CD4-positive, alpha-beta memory T cell (primary cell): ENCODE measurements around the gene HMCN2. TPM values are rescaled to one million over a fixed set of nuclear protein-coding genes. Genes with fewer than 3 reads are reported as not detected.

Source experiments
- CTCF ChIA-PET: fragments of 350-600 bp; sonication (Branson Sonifier 250); formaldehyde crosslinking; loops from one replicate; lab custom pipeline; 2021; ENCODE audit warnings: inconsistent platforms; ENCODE audit not compliant: partially characterized antibody; lab: Charles Lee
- POLR2A ChIA-PET: fragments of 350-600 bp; sonication (Branson Sonifier 250); formaldehyde crosslinking; loops from one replicate; lab custom pipeline; 2021; ENCODE audit not compliant: partially characterized antibody; lab: Charles Lee
- DNase-seq, 5 donors: peaks; one replicate each; pipeline versions ENCODE4 v3.0.0 to v3.0.0-alpha.2; 2020 to 2022; ENCODE audit warnings: mixed read lengths in 1 of 5
- H3K27ac ChIP-seq: one replicate; pipeline ENCODE4 v1.7.0; 2013; ENCODE audit warnings: low read depth, low read length
- H3K27me3 ChIP-seq: 2 replicates; pipeline ENCODE4 v1.7.0; 2013; ENCODE audit warnings: mild to moderate bottlenecking, low read length, moderate library complexity; ENCODE audit not compliant: insufficient read depth
- H3K36me3 ChIP-seq: 2 replicates; pipeline ENCODE4 v1.7.0; 2013; ENCODE audit warnings: mild to moderate bottlenecking, low read length, moderate library complexity; ENCODE audit not compliant: insufficient read depth
- H3K4me1 ChIP-seq: 2 replicates; pipeline ENCODE4 v1.7.0; 2013; ENCODE audit warnings: mild to moderate bottlenecking, low read length, moderate library complexity; ENCODE audit not compliant: insufficient read depth
- H3K4me3 ChIP-seq, 2 donors: one replicate each; pipeline ENCODE4 v1.7.0; 2013; ENCODE audit warnings: low read length in 2 of 2, mild to moderate bottlenecking in 1 of 2
- H3K9me3 ChIP-seq, 2 donors: one replicate each; pipeline ENCODE4 v1.7.0; 2013; ENCODE audit warnings: low read length in 2 of 2, control low read depth in 1 of 2; ENCODE audit not compliant: control insufficient read depth in 1 of 2
- H3K27ac Mint-ChIP-seq, 7 donors: one replicate each; pipeline ENCODE4 v1.8.0; 2020 to 2021; ENCODE audit warnings: mixed read lengths in 7 of 7, mild to moderate bottlenecking in 6 of 7, inconsistent platforms in 3 of 7, moderate library complexity in 3 of 7
- H3K27me3 Mint-ChIP-seq, 2 donors: one replicate each; pipeline ENCODE4 v1.8.0; 2020 to 2021; ENCODE audit warnings: mixed read lengths in 2 of 2
- H3K36me3 Mint-ChIP-seq, 2 donors: one replicate each; pipeline ENCODE4 v1.8.0; 2020 to 2021; ENCODE audit warnings: mixed read lengths in 2 of 2, inconsistent platforms in 1 of 2, mild to moderate bottlenecking in 1 of 2
- H3K4me1 Mint-ChIP-seq, 4 donors: one replicate each; pipeline ENCODE4 v1.8.0; 2020 to 2021; ENCODE audit warnings: mixed read lengths in 4 of 4, mild to moderate bottlenecking in 1 of 4
- H3K4me3 Mint-ChIP-seq, 8 donors: one replicate each; pipeline ENCODE4 v1.8.0; 2020 to 2021; ENCODE audit warnings: mixed read lengths in 8 of 8, mild to moderate bottlenecking in 7 of 8, moderate library complexity in 6 of 8, inconsistent platforms in 3 of 8
- H3K9me3 Mint-ChIP-seq, 8 donors: one replicate each; pipeline ENCODE4 v1.8.0; 2020 to 2021; ENCODE audit warnings: mixed read lengths in 8 of 8, mild to moderate bottlenecking in 5 of 8, inconsistent platforms in 3 of 8, moderate library complexity in 1 of 8
- intact Hi-C: fragments of 100-400 bp; cut with micrococcal nuclease; formaldehyde crosslinking; loops from one replicate; pipeline ENCODE4 v1.15.1; 2023
- polyA plus RNA-seq, 2 donors: library from polyadenylated mRNA; unstranded; fragments of 300-500 nt; fragmentation: Illumina TruSeq; gene quantifications; one replicate each; pipeline ENCODE4 v1.2.3, GENCODE V29; 2021
- total RNA-seq, 2 experiments: library from RNA; stranded (reverse); gene quantifications; one replicate each; pipeline ENCODE4 v1.2.3, GENCODE V29; 2021

Gene HMCN2
- total and polyA plus RNA-seq, 4 experiments from 2014 or later = not detected

- Histone ChIP-seq H3K4me3 (no peak overlapping the region), H3K36me3 (no peaks in the 10 kb centered on the region), H3K4me1 (no peaks in the 10 kb centered on the region), H3K27ac (no peak overlapping the region), H3K9me3 (no peaks in the 10 kb centered on the region), H3K27me3 (no peaks in the 10 kb centered on the region)
- H3K4me1 Mint-ChIP-seq = peaks cover 0 to 8% (median 1%) of the 10 kb centered on the region in 4 donors
- intact Hi-C loops = no loop called here
- no peak overlapping the region for H3K4me3 Mint-ChIP-seq
- CTCF ChIA-PET = no interaction called here
- no peaks in the 10 kb centered on the region for H3K36me3 Mint-ChIP-seq
- no peak for DNase-seq
- peaks cover 8 to 15% of the 10 kb centered on the region in 2 donors for H3K27me3 Mint-ChIP-seq
- no peak overlapping the region for H3K27ac Mint-ChIP-seq
- POLR2A ChIA-PET = no interaction called here
- peaks cover 0 to 4% (median 0%) of the 10 kb centered on the region in 8 donors for H3K9me3 Mint-ChIP-seq
Observed at GRCh38 chr9:130430232-130430631, 164.7 kb downstream of the HMCN2 start.

- H3K4me1 Mint-ChIP-seq = peaks cover 0 to 8% (median 1%) of the 10 kb centered on the region in 4 donors
Observed at GRCh38 chr9:130430734-130431535, 165.4 kb downstream of the HMCN2 start.

GRCh38 chr9:130431536-130432303 lies 166.2 kb downstream of the HMCN2 start:
- DNase-seq = no peak
- no peaks in the 10 kb centered on the region for H3K36me3 Mint-ChIP-seq
- no peaks in the 10 kb centered on the region for H3K36me3 ChIP-seq
- peaks cover 14 to 17% of the 10 kb centered on the region in 2 donors for H3K27me3 Mint-ChIP-seq
- ChIA-PET POLR2A (no interaction called here), CTCF (no interaction called here)
- no peak overlapping the region for H3K4me3 ChIP-seq
- intact Hi-C loops = no loop called here
- no peaks in the 10 kb centered on the region for H3K27me3 ChIP-seq
- no peak overlapping the region for H3K4me3 Mint-ChIP-seq
- H3K27ac Mint-ChIP-seq = no peak overlapping the region
- H3K4me1 Mint-ChIP-seq = peaks cover 0 to 8% (median under 1%) of the 10 kb centered on the region in 4 donors
- no peaks in the 10 kb centered on the region for H3K4me1 ChIP-seq
- peaks cover 0 to 4% (median 0%) of the 10 kb centered on the region in 8 donors for H3K9me3 Mint-ChIP-seq
- no peaks in the 10 kb centered on the region for H3K9me3 ChIP-seq
- no peak overlapping the region for H3K27ac ChIP-seq

More at GRCh38 chr9:130430734-130431535, 165.4 kb downstream of the HMCN2 start:
- H3K27ac Mint-ChIP-seq = no peak overlapping the region
- H3K4me3 ChIP-seq = no peak overlapping the region
- ChIA-PET POLR2A (no interaction called here), CTCF (no interaction called here)
- no peaks in the 10 kb centered on the region for H3K36me3 Mint-ChIP-seq
- no peaks in the 10 kb centered on the region for H3K4me1 ChIP-seq
- no peaks in the 10 kb centered on the region for H3K36me3 ChIP-seq
- no peaks in the 10 kb centered on the region for H3K27me3 ChIP-seq
- no peak for DNase-seq
- H3K4me3 Mint-ChIP-seq = peak overlapping the region in 1 of 8 donors; percentile 5
- intact Hi-C loops = no loop called here
- H3K27ac ChIP-seq = no peak overlapping the region
- peaks cover 0 to 4% (median 0%) of the 10 kb centered on the region in 8 donors for H3K9me3 Mint-ChIP-seq
- H3K9me3 ChIP-seq = no peaks in the 10 kb centered on the region
- H3K27me3 Mint-ChIP-seq = peaks cover 10 to 18% of the 10 kb centered on the region in 2 donors

- peaks cover 0 to 8% (median under 1%) of the 10 kb centered on the region in 4 donors for H3K4me1 Mint-ChIP-seq
- no peak for DNase-seq
Observed at GRCh38 chr9:130432362-130432761, 166.8 kb downstream of the HMCN2 start.

GRCh38 chr9:130432796-130433167 lies 167.2 kb downstream of the HMCN2 start:
- H3K36me3 Mint-ChIP-seq = no peaks in the 10 kb centered on the region
- Histone ChIP-seq H3K27me3 (no peaks in the 10 kb centered on the region), H3K27ac (no peak overlapping the region), H3K36me3 (no peaks in the 10 kb centered on the region), H3K9me3 (no peaks in the 10 kb centered on the region), H3K4me1 (no peaks in the 10 kb centered on the region), H3K4me3 (no peak overlapping the region)
- peaks cover 0 to 4% (median 0%) of the 10 kb centered on the region in 8 donors for H3K9me3 Mint-ChIP-seq
- CTCF ChIA-PET = no interaction called here
- no peak for DNase-seq
- intact Hi-C loops = no loop called here
- no peak overlapping the region for H3K27ac Mint-ChIP-seq
- H3K4me1 Mint-ChIP-seq = peaks cover 0 to 8% (median under 1%) of the 10 kb centered on the region in 4 donors
- peaks cover 14 to 17% of the 10 kb centered on the region in 2 donors for H3K27me3 Mint-ChIP-seq
- peak overlapping the region in 2 of 8 donors; percentile 46 to 58 for H3K4me3 Mint-ChIP-seq
- POLR2A ChIA-PET = no interaction called here

More at GRCh38 chr9:130432362-130432761, 166.8 kb downstream of the HMCN2 start:
- no peaks in the 10 kb centered on the region for H3K9me3 ChIP-seq
- Mint-ChIP-seq H3K36me3 (no peaks in the 10 kb centered on the region), H3K27me3 (peaks cover 14 to 17% of the 10 kb centered on the region in 2 donors), H3K9me3 (peaks cover 0 to 4% (median 0%) of the 10 kb centered on the region in 8 donors), H3K4me3 (peak overlapping the region in 2 of 8 donors; percentile 26 to 46), H3K27ac (no peak overlapping the region)
- POLR2A ChIA-PET = no interaction called here
- intact Hi-C loops = no loop called here
- H3K36me3 ChIP-seq = no peaks in the 10 kb centered on the region
- H3K27me3 ChIP-seq = no peaks in the 10 kb centered on the region
- H3K4me1 ChIP-seq = no peaks in the 10 kb centered on the region
- CTCF ChIA-PET = no interaction called here
- no peak overlapping the region for H3K4me3 ChIP-seq
- H3K27ac ChIP-seq = no peak overlapping the region

GRCh38 chr9:130433168-130433946 lies 167.8 kb downstream of the HMCN2 start:
- no peak for DNase-seq
- H3K4me1 ChIP-seq = no peaks in the 10 kb centered on the region
- no peaks in the 10 kb centered on the region for H3K36me3 Mint-ChIP-seq
- H3K9me3 ChIP-seq = no peaks in the 10 kb centered on the region
- peaks cover 0 to 8% (median under 1%) of the 10 kb centered on the region in 4 donors for H3K4me1 Mint-ChIP-seq
- ChIA-PET POLR2A (no interaction called here), CTCF (no interaction called here)
- intact Hi-C loops = no loop called here
- peaks cover 0 to 4% (median 0%) of the 10 kb centered on the region in 8 donors for H3K9me3 Mint-ChIP-seq
- peak overlapping the region in 1 of 8 donors; percentile 58 for H3K4me3 Mint-ChIP-seq
- H3K27ac ChIP-seq = no peak overlapping the region
- H3K36me3 ChIP-seq = no peaks in the 10 kb centered on the region
- H3K27me3 ChIP-seq = no peaks in the 10 kb centered on the region
- no peak overlapping the region for H3K27ac Mint-ChIP-seq
- H3K4me3 ChIP-seq = no peak overlapping the region
- H3K27me3 Mint-ChIP-seq = peaks cover 14 to 17% of the 10 kb centered on the region in 2 donors
